ENCODE measurements around the gene KLHL29.

The KLHL29 gene

GRCh38 chr2:23543302-23543701, 158.3 kb downstream of the KLHL29 start:
- TF ChIP-seq, protein P1, sequence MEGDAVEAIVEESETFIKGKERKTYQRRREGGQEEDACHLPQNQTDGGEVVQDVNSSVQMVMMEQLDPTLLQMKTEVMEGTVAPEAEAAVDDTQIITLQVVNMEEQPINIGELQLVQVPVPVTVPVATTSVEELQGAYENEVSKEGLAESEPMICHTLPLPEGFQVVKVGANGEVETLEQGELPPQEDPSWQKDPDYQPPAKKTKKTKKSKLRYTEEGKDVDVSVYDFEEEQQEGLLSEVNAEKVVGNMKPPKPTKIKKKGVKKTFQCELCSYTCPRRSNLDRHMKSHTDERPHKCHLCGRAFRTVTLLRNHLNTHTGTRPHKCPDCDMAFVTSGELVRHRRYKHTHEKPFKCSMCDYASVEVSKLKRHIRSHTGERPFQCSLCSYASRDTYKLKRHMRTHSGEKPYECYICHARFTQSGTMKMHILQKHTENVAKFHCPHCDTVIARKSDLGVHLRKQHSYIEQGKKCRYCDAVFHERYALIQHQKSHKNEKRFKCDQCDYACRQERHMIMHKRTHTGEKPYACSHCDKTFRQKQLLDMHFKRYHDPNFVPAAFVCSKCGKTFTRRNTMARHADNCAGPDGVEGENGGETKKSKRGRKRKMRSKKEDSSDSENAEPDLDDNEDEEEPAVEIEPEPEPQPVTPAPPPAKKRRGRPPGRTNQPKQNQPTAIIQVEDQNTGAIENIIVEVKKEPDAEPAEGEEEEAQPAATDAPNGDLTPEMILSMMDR (IDR thresholded peaks at IDR 0.05): no peak

DNA sequence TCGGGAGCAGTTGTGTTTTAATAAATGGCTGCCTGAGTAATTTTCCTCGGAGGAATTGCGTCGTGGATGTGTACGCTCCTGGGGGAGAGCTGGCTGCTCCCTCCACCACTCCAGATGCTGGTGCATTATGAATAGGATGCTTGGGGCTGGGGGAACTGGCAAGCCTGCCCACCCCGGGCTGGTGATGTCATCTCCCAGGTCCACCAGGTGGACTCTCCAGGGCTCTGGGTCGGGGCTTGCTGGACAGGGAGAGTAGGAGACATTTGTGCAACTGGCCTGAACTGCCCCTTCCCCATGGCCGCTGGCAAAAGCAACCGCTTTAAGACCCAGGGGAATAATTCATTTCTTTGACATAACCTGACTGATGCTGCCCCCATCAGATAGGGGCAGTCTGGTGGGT, 158.7 kb downstream of the KLHL29 start:
- TF ChIP-seq, protein P1 (IDR thresholded peaks at IDR 0.05): no peak

DNA sequence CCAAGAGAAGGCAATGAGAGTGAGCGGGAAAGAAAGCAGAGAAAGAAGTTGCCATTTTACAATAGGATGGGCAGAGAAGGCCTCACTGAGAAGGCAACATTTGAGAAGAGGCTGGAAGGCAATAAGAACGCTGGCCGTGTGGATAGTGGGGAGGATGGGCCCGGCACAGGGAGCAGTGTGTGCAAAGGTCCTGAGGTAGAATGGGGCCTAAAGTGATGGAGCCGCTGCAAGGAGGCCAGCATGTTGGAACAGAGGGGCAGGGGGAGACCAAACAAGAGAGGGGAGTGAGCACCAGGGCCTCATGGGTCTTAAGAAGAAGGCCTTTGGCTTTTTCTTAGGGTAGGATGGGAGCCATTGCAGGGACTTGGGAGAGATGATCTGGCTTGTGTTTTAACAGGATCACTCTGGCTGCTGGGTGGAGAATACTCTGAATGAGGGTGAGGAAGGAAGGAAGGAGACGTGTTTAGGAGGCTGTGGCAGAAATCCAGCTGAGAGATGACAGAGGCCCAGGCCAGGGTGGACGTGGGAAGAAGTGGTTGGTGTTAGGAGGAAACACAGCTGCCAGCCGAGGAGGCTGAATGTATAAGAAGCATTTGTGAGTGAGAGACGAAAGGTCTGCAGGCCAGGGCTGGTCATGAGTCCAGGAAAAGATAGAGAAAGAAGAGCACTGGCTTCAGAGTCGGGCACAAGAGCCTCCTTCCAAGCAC, 159.8 kb downstream of the KLHL29 start:
- TF ChIP-seq, protein P1 (IDR thresholded peaks at IDR 0.05): no peak

DNA sequence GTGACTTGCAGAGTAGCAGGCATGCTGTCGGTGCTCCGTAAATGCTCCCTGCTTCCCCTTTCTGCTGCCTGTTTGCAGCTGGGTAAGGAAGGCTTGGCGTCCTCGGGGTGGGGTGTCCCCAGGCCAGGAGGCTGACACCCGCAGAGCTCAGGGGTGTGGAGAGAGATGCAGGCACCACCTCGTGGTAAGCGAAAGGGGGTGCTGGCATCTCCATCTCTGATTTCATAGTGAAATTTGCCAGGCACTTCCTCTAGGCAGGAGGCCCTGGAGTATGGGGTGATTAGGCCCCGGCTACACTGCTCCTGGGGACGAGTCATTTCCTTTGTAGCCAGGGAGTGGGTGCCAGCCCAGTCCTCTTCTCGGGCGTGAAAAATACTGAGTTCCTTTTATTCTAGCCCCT, 160.4 kb downstream of the KLHL29 start:
- TF ChIP-seq, protein P1 (IDR thresholded peaks at IDR 0.05): no peak

DNA sequence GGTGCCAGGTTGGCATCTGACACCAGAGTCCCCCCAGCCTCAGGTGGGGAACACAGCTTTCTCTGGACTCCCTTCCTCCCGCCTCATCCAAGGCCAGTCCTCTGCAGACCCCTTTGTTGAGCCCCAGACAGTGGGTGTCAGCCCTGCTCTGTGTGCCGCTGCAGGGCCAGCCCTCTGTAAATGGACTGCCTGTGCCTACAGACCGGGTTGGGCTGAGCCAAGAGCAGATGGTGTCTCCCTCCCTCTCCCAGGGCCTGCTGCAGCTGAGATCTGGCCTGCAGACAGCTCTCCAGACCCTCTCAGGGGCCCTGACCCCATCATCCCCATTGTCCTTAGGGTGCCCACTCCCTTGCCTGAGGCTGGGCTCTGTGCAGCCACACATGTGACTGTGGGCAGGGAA, 160.8 kb downstream of the KLHL29 start:
- TF ChIP-seq, protein P1 (IDR thresholded peaks at IDR 0.05): no peak

GRCh38 chr2:23546913-23547312, 161.9 kb downstream of the KLHL29 start:
- TF ChIP-seq, protein P1 (IDR thresholded peaks at IDR 0.05): no peak

- TF ChIP-seq, protein P1 (IDR thresholded peaks at IDR 0.05): no peak
Observed at GRCh38 chr2:23547725-23548124, 162.7 kb downstream of the KLHL29 start.

Measured in LNCAP (cell line).